Trophoblast cell (in vitro differentiated cells and primary cell): ENCODE data around the gene DCLK2.

Source experiments
- DNase-seq, 2 donors: peaks; one replicate each; pipeline ENCODE4 v3.0.0-alpha.2; 2016
- H2AFZ ChIP-seq: 2 replicates; pipeline ENCODE4 v1.6.1; 2013; ENCODE audit warnings: low read length, moderate library complexity, mild to moderate bottlenecking; ENCODE audit not compliant: insufficient read depth, poor library complexity
- H2AK5ac ChIP-seq: 2 replicates; pipeline ENCODE4 v1.6.1; 2013; ENCODE audit warnings: mild to moderate bottlenecking, low read length
- H2BK120ac ChIP-seq: 2 replicates; pipeline ENCODE4 v1.6.1; 2013; ENCODE audit warnings: low read length, mild to moderate bottlenecking, moderate library complexity; ENCODE audit not compliant: insufficient read depth, poor library complexity
- H2BK12ac ChIP-seq: 2 replicates; pipeline ENCODE4 v1.6.1; 2013; ENCODE audit warnings: mild to moderate bottlenecking, low read length, moderate library complexity
- H2BK5ac ChIP-seq: 2 replicates; pipeline ENCODE4 v1.6.1; 2013; ENCODE audit warnings: low read length, low read depth, moderate library complexity, mild to moderate bottlenecking; ENCODE audit not compliant: poor library complexity
- H3K14ac ChIP-seq: 2 replicates; pipeline ENCODE4 v1.6.1; 2013; ENCODE audit warnings: mild to moderate bottlenecking, low read length
- H3K18ac ChIP-seq: 2 replicates; pipeline ENCODE4 v1.6.1; 2013; ENCODE audit warnings: mild to moderate bottlenecking, low read length
- H3K23ac ChIP-seq: 2 replicates; pipeline ENCODE4 v1.6.1; 2013; ENCODE audit warnings: low read length
- H3K27ac ChIP-seq: 2 replicates; pipeline ENCODE4 v1.5.1; 2013; ENCODE audit warnings: low read depth, mild to moderate bottlenecking, inconsistent platforms, low read length, moderate library complexity
- H3K27me3 ChIP-seq: 2 replicates; pipeline ENCODE4 v1.6.1; 2013; ENCODE audit warnings: inconsistent platforms, mild to moderate bottlenecking, low read length, moderate library complexity; ENCODE audit not compliant: insufficient read depth
- H3K36me3 ChIP-seq, 2 experiments: 1 replicate in 1 of 2; 2 replicates in 1 of 2; pipeline ENCODE4 v1.6.1; 2013; ENCODE audit warnings: low read length in 2 of 2, mild to moderate bottlenecking in 2 of 2, moderate library complexity in 1 of 2; ENCODE audit not compliant: insufficient read depth in 2 of 2, control insufficient read depth in 1 of 2
- H3K4ac ChIP-seq: 2 replicates; pipeline ENCODE4 v1.6.1; 2013; ENCODE audit warnings: low read depth, mild to moderate bottlenecking, low read length, moderate library complexity
- H3K4me1 ChIP-seq, 2 experiments: 1 replicate in 1 of 2; 2 replicates in 1 of 2; pipeline ENCODE4 v1.6.1; 2013; ENCODE audit warnings: low read length in 2 of 2, mild to moderate bottlenecking in 2 of 2, moderate library complexity in 1 of 2; ENCODE audit not compliant: insufficient read depth in 2 of 2, control insufficient read depth in 1 of 2
- H3K4me2 ChIP-seq: 2 replicates; pipeline ENCODE4 v1.6.1; 2013; ENCODE audit warnings: inconsistent platforms, mild to moderate bottlenecking, low read length, moderate library complexity
- H3K4me3 ChIP-seq: 2 replicates; pipeline ENCODE4 v1.5.1; 2013; ENCODE audit warnings: mild to moderate bottlenecking, low read depth, low read length, inconsistent platforms
- H3K79me1 ChIP-seq: one replicate; pipeline ENCODE4 v1.6.1; 2013; ENCODE audit warnings: low read length
- H3K79me2 ChIP-seq: 2 replicates; pipeline ENCODE4 v1.6.1; 2013; ENCODE audit warnings: low read length, mild to moderate bottlenecking; ENCODE audit not compliant: control insufficient read depth, insufficient read depth, poor library complexity
- H3K9ac ChIP-seq: 2 replicates; pipeline ENCODE4 v1.6.1; 2013; ENCODE audit warnings: mild to moderate bottlenecking, low read length
- H3K9me3 ChIP-seq: 2 replicates; pipeline ENCODE4 v1.6.1; 2013; ENCODE audit warnings: low read depth, mild to moderate bottlenecking, control low read depth, inconsistent platforms, low read length; ENCODE audit not compliant: insufficient read depth
- H4K12ac ChIP-seq: 2 replicates; pipeline ENCODE4 v1.6.1; 2013; ENCODE audit warnings: low read depth, mild to moderate bottlenecking, low read length, moderate library complexity
- H4K8ac ChIP-seq: 2 replicates; pipeline ENCODE4 v1.6.1; 2013; ENCODE audit warnings: low read depth, mild to moderate bottlenecking, low read length, moderate library complexity
- H4K91ac ChIP-seq: one replicate; pipeline ENCODE4 v1.6.1; 2013; ENCODE audit warnings: low read depth, mild to moderate bottlenecking, low read length, moderate library complexity
- WGBS: extraction: QIAGEN DNeasy Blood & Tissue Kit; methylation state at CpG from one replicate; pipeline ENCODE4 v1.1.7; 2013; ENCODE audit warnings: missing lambda C conversion rate; ENCODE audit not compliant: insufficient read length, insufficient coverage; ENCODE audit errors: extremely low coverage; 5-methylcytosine and 5-hydroxymethylcytosine counted together

DCLK2 gene

GRCh38 chr4:150297861-150298474 is 219.7 kb downstream of the DCLK2 start:
- Histone ChIP-seq H3K4me3 (no peak overlapping the region), H3K9ac (no peak overlapping the region), H4K12ac (no peak overlapping the region), H2BK5ac (no peak overlapping the region), H3K4ac (no peak overlapping the region), H3K4me2 (no peak overlapping the region), H3K14ac (no peak overlapping the region), H3K23ac (no peak overlapping the region), H3K18ac (no peak overlapping the region), H4K91ac (no peak overlapping the region), H3K27me3 (no peaks in the 10 kb centered on the region), H3K36me3 (no peaks in the 10 kb centered on the region), H4K8ac (no peak overlapping the region), H2BK120ac (no peak overlapping the region), H3K79me2 (no peaks in the 10 kb centered on the region), H2AK5ac (no peak overlapping the region), H2AFZ (no peak overlapping the region), H3K4me1 (no peaks in the 10 kb centered on the region), H3K9me3 (no peaks in the 10 kb centered on the region), H3K27ac (no peak overlapping the region), H3K79me1 (no peaks in the 10 kb centered on the region), H2BK12ac (no peak overlapping the region)
- no CpG with 5 or more reads among the region's 1 CpG for WGBS
- peak; percentile 48 to 76 for DNase-seq

DNA sequence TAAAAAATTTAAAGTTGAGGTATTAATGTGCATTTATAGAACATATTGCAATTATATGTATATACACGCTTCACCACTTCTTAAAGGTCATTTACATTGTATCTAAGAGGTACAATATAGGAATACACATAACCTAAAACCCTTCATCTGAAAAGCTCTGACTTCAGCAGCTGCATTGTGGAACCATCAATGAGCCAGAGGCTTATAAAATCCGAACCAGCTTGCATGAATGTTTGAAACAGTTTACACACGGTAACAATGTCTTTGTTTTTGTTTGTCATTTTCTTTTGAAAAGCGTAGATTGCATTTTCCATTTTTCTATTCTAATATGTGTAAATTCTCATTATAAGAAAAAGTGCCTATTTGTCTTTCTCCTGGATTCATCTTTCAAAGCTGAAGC is 221.6 kb downstream of the DCLK2 start:
- Histone ChIP-seq H3K79me2 (no peaks in the 10 kb centered on the region), H2AK5ac (no peak overlapping the region)
- WGBS: no CpG with 5 or more reads among the region's 4 CpGs

GRCh38 chr4:150302553-150302952 is 224.3 kb downstream of the DCLK2 start:
- no CpG with 5 or more reads among the region's 4 CpGs for WGBS
- H2AK5ac ChIP-seq: no peak overlapping the region

More for the DNA sequence above, 221.6 kb downstream of the DCLK2 start:
- H3K9ac ChIP-seq: no peak overlapping the region
- H4K91ac ChIP-seq: no peak overlapping the region
- no peaks in the 10 kb centered on the region for H3K79me1 ChIP-seq
- no peak overlapping the region for H4K8ac ChIP-seq
- H3K4ac ChIP-seq: no peak overlapping the region
- no peaks in the 10 kb centered on the region for H3K4me1 ChIP-seq
- no peak overlapping the region for H2BK120ac ChIP-seq
- H2BK12ac ChIP-seq: no peak overlapping the region
- H3K27ac ChIP-seq: no peak overlapping the region
- DNase-seq: no peak
- H3K4me3 ChIP-seq: no peak overlapping the region
- no peak overlapping the region for H3K18ac ChIP-seq
- H3K23ac ChIP-seq: no peak overlapping the region
- H2BK5ac ChIP-seq: no peak overlapping the region
- no peak overlapping the region for H3K14ac ChIP-seq
- H3K4me2 ChIP-seq: no peak overlapping the region
- no peaks in the 10 kb centered on the region for H3K27me3 ChIP-seq
- no peaks in the 10 kb centered on the region for H3K36me3 ChIP-seq
- no peak overlapping the region for H4K12ac ChIP-seq
- H3K9me3 ChIP-seq: no peaks in the 10 kb centered on the region
- H2AFZ ChIP-seq: no peak overlapping the region

GRCh38 chr4:150305995-150306394 is 227.8 kb downstream of the DCLK2 start:
- no CpG with 5 or more reads among the region's 2 CpGs for WGBS
- no peak overlapping the region for H2AK5ac ChIP-seq
- no peaks in the 10 kb centered on the region for H3K9me3 ChIP-seq
- H3K14ac ChIP-seq: no peak overlapping the region
- no peak overlapping the region for H3K9ac ChIP-seq
- no peak for DNase-seq
- H3K79me1 ChIP-seq: no peaks in the 10 kb centered on the region
- H4K91ac ChIP-seq: no peak overlapping the region
- H3K27ac ChIP-seq: no peak overlapping the region
- H2AFZ ChIP-seq: no peak overlapping the region
- H4K8ac ChIP-seq: no peak overlapping the region
- no peak overlapping the region for H3K4me3 ChIP-seq
- no peak overlapping the region for H3K18ac ChIP-seq
- H3K4me2 ChIP-seq: no peak overlapping the region
- H3K23ac ChIP-seq: no peak overlapping the region
- H3K27me3 ChIP-seq: no peaks in the 10 kb centered on the region
- H2BK120ac ChIP-seq: no peak overlapping the region
- no peak overlapping the region for H2BK5ac ChIP-seq
- no peaks in the 10 kb centered on the region for H3K36me3 ChIP-seq
- no peak overlapping the region for H4K12ac ChIP-seq
- H3K4ac ChIP-seq: no peak overlapping the region
- H2BK12ac ChIP-seq: no peak overlapping the region
- no peaks in the 10 kb centered on the region for H3K79me2 ChIP-seq
- no peaks in the 10 kb centered on the region for H3K4me1 ChIP-seq

More at GRCh38 chr4:150302553-150302952, 224.3 kb downstream of the DCLK2 start:
- H3K18ac ChIP-seq: no peak overlapping the region
- H3K4me3 ChIP-seq: no peak overlapping the region
- no peak overlapping the region for H2BK5ac ChIP-seq
- H4K91ac ChIP-seq: no peak overlapping the region
- H2BK120ac ChIP-seq: no peak overlapping the region
- H3K4me1 ChIP-seq: no peaks in the 10 kb centered on the region
- no peaks in the 10 kb centered on the region for H3K27me3 ChIP-seq
- no peak overlapping the region for H4K12ac ChIP-seq
- no peak overlapping the region for H3K27ac ChIP-seq
- H3K79me2 ChIP-seq: no peaks in the 10 kb centered on the region
- H3K9ac ChIP-seq: no peak overlapping the region
- peak; percentile 4 to 61 for DNase-seq
- H2AFZ ChIP-seq: no peak overlapping the region
- H2BK12ac ChIP-seq: no peak overlapping the region
- H3K9me3 ChIP-seq: no peaks in the 10 kb centered on the region
- H3K79me1 ChIP-seq: no peaks in the 10 kb centered on the region
- no peak overlapping the region for H3K4me2 ChIP-seq
- no peak overlapping the region for H3K14ac ChIP-seq
- no peak overlapping the region for H3K23ac ChIP-seq
- H3K4ac ChIP-seq: no peak overlapping the region
- H4K8ac ChIP-seq: no peak overlapping the region
- no peaks in the 10 kb centered on the region for H3K36me3 ChIP-seq
